MCF 10A (cell line): ENCODE measurements around the gene NAT16. TPM values are rescaled to one million over a fixed set of nuclear protein-coding genes. Genes with fewer than 3 reads are reported as not detected.
"Not testable (repeated sequence)": the region's sequence is repeated elsewhere in the genome, so short reads cannot be mapped to it uniquely, and the experiment has no call there.

Experiments used
- BruUV-seq: library from RNA; stranded (reverse); fragments of 400-500 nt; replicated peaks from 2 replicates; lab custom pipeline; 2021; lab: Mats Ljungman, UMichigan
- CTCF ChIA-PET: fragments of 300-600 bp; sonication (Branson Sonifier 250); formaldehyde crosslinking; extraction: SDS; loops from one replicate; lab custom pipeline; 2021; ENCODE audit warnings: antibody characterized with exemption, inconsistent platforms; lab: Yijun Ruan, JAX
- POLR2A ChIA-PET: fragments of 300-600, 350-650 bp; sonication (Branson Sonifier 250); formaldehyde crosslinking; extraction: SDS; loops from one replicate; lab custom pipeline; 2020; ENCODE audit warnings: antibody characterized with exemption, inconsistent platforms; lab: Yijun Ruan, JAX
- DNase-seq: peaks from one replicate; pipeline ENCODE4 v3.0.0-alpha.2; 2018; ENCODE audit not compliant: unreplicated experiment
- H3K27ac Mint-ChIP-seq: one replicate; pipeline ENCODE4 v1.8.0; 2022; ENCODE audit warnings: mild to moderate bottlenecking, low read depth, mixed read lengths; ENCODE audit not compliant: unreplicated experiment
- H3K27me3 Mint-ChIP-seq: one replicate; pipeline ENCODE4 v1.8.0; 2022; ENCODE audit warnings: mixed read lengths; ENCODE audit not compliant: insufficient read depth, unreplicated experiment
- H3K36me3 Mint-ChIP-seq: one replicate; pipeline ENCODE4 v1.8.0; 2022; ENCODE audit warnings: mild to moderate bottlenecking, moderate library complexity, mixed read lengths; ENCODE audit not compliant: insufficient read depth, unreplicated experiment
- H3K4me1 Mint-ChIP-seq: one replicate; pipeline ENCODE4 v1.8.0; 2022; ENCODE audit warnings: mixed read lengths; ENCODE audit not compliant: insufficient read depth, unreplicated experiment
- H3K4me3 Mint-ChIP-seq: one replicate; pipeline ENCODE4 v1.8.0; 2022; ENCODE audit warnings: mild to moderate bottlenecking, moderate library complexity, mixed read lengths; ENCODE audit not compliant: unreplicated experiment
- H3K9me3 Mint-ChIP-seq: one replicate; pipeline ENCODE4 v1.8.0; 2022; ENCODE audit warnings: mixed read lengths; ENCODE audit not compliant: unreplicated experiment
- CTCF ChIP-seq: fragments of 200-600 bp; IDR thresholded peaks from one replicate; pipeline ENCODE4 v1.8.0; 2022; ENCODE audit warnings: antibody characterized with exemption, mild to moderate bottlenecking; ENCODE audit not compliant: unreplicated experiment
- intact Hi-C: fragments of 100-400 bp; cut with micrococcal nuclease; formaldehyde crosslinking; loops from 2 replicates; pipeline ENCODE4 v1.14.1; 2022
- total RNA-seq: library from RNA; stranded (reverse); gene quantifications from 2 replicates; pipeline ENCODE4 v1.2.3, GENCODE V29; 2022

Gene NAT16
- total RNA-seq, 1 experiment from 2014 or later, result not detected

DNA sequence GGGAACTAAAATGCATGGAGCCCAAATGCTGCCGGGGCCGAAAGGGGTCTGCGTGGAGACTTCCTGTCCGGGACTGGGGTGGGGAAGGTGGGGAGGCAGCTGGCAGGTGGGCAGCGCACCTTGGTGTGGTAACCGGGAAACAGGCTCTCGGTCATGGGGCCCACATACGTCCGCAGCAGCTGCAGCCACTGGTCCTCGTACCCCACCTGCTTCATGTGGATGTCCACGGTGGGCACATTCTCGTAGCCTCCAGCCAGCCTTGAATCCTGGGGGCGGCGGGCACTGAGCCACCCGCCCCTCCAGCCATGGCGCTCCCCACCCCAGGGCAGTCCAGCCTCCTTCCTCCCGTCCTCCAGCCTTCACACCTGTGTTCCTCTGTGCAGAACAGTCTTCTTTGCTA is 27.4 kb upstream of the NAT16 start:
- POLR2A ChIA-PET, result no interaction called here
- CTCF ChIA-PET, result interaction anchor here (0.6 kb wide), 1 partner anchor 19 kb away, joined by 3 read pairs; no protein-coding TSS in a partner anchor
- Mint-ChIP-seq H3K4me3 (no peak overlapping the region), H3K36me3 (peaks cover 44% of the 10 kb centered on the region), H3K27me3 (no peaks in the 10 kb centered on the region), H3K9me3 (no peaks in the 10 kb centered on the region), H3K27ac (no peak overlapping the region), H3K4me1 (no peaks in the 10 kb centered on the region)
- no TSS peak for BruUV-seq
- no peak for TF ChIP-seq CTCF
- intact Hi-C loops, result no loop called here
- no peak for DNase-seq

GRCh38 chr7:101206665-101207042 is 26.6 kb upstream of the NAT16 start:
- BruUV-seq, result no TSS peak
- ChIA-PET POLR2A (interaction anchor here (0.6 to 1.3 kb wide), 2 partner anchors 10 to 332 kb away, joined by 3 read pairs; partner anchors contain the start of gene SRRT), CTCF (no interaction called here)
- Mint-ChIP-seq H3K4me1 (no peaks in the 10 kb centered on the region), H3K27me3 (no peaks in the 10 kb centered on the region), H3K4me3 (no peak overlapping the region), H3K27ac (no peak overlapping the region), H3K9me3 (no peaks in the 10 kb centered on the region), H3K36me3 (peaks cover 38% of the 10 kb centered on the region)
- intact Hi-C loops, result no loop called here
- TF ChIP-seq CTCF, result no peak
- DNase-seq, result no peak

DNA sequence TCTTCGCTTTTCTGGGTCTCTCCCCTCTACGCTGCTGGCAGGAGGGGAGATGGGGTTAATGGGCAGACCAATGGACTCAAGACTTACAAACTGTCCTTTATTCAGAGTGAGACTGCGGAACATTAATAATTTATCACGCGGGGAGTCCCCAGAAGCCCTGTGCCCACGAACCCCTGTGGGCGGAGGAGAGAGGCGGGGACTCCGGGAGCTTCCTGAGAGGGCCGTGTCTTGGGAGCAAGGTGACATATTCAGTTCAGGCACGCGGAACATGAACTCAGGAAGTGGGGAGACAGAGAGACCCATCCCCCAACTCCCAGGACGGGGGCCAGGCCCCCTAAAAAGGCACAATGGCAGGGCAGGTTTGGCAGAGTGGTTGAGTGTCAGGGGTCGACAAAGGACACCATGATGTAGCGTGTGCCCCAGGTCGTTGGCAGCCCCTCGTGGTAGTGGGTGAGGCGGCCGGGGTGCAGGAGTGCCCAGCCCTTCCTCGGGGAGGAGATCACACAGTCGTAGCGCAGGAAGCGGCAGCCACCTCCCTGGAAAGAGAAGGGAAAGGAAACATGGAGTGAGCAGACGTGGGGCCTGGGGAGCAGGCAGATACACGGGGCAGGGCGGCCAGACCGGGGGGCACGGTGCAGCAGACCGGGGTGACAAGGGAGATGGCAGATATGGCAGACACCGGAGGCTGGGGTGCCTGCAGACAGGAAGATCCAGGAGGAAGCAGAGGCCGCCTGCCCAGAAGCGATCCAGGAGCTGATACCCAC is 26.0 kb upstream of the NAT16 start:
- H3K9me3 Mint-ChIP-seq, result no peaks in the 10 kb centered on the region
- ChIA-PET CTCF (interaction anchor here (1.0 kb wide), 1 partner anchor 12 kb away, joined by 3 read pairs; the partner anchor contains the start of genes PLOD3 and ZNHIT1), POLR2A (interaction anchor here (0.6 to 1.3 kb wide), 2 partner anchors 10 to 331 kb away, joined by 3 read pairs; partner anchors contain the start of gene SRRT)
- H3K4me3 Mint-ChIP-seq, result no peak overlapping the region
- no peaks in the 10 kb centered on the region for H3K4me1 Mint-ChIP-seq
- no TSS peak for BruUV-seq
- TF ChIP-seq CTCF, result no peak
- no peak for DNase-seq
- H3K36me3 Mint-ChIP-seq, result peaks cover 38% of the 10 kb centered on the region
- H3K27me3 Mint-ChIP-seq, result peaks cover 2% of the 10 kb centered on the region
- intact Hi-C loops, result no loop called here
- H3K27ac Mint-ChIP-seq, result no peak overlapping the region

DNA sequence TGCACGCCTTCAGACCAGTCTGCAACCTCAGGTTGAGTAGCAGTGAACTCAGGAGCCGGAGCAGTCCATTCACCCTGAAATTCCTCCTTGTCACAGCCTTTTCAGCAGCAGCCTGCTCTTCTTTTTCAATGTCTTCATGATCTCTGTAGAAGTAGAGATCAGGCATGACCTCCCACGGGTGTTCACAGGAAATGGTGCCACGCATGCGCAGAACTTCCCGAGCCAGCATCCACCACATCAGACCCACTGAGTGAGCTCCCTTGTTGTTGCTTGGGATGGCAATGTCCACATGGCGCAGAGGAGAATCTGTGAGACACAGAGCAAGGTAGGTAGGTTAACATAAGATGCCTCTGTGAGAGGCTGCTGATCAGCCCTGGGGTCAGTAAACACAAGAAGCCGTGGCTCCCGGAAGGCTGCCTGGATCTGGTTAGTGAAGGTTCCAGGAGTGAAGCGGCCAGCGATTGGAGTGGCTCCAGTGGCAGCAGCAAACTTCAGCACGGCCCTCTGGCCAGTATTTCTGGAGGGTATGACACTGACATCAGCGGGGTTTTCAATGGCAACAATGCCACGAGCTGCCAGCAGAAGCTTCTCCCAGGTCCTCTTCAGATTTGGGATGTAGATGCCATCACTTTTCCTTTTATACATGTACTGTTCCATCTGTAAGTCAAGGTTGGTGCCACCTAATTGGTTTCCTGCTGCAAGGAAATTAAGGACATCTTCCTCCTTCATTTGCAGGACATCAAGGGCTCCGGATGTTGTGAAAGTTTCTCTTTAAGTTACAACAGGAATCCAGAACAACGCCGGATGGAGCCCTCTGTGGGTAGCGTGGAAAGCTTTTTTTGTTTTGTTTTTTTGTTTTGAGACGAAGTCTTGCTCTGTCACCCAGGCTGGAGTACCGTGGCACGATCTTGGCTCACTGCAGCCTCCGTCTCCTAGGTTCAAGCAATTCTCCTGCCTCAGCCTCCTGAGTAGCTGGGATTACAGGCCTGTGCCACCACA is 23.9 kb upstream of the NAT16 start:
- intact Hi-C loops, H3K4me3 Mint-ChIP-seq, H3K27ac Mint-ChIP-seq, H3K4me1 Mint-ChIP-seq, H3K9me3 Mint-ChIP-seq, BruUV-seq: not testable (repeated sequence)
- DNase-seq, result peak; percentile 21
- POLR2A ChIA-PET, result interaction anchor here (0.7 kb wide), 1 partner anchor 11 kb away, joined by 3 read pairs; no protein-coding TSS in a partner anchor
- Mint-ChIP-seq H3K27me3 (peaks cover 12% of the 10 kb centered on the region), H3K36me3 (peaks cover 24% of the 10 kb centered on the region)
- CTCF ChIA-PET, result interaction anchor here (0.6 to 3.5 kb wide), 4 partner anchors 11 to 60 kb away, joined by 3 to 22 read pairs (median 4); no protein-coding TSS in a partner anchor
